OCI-LY7 (cell line): ENCODE data around the gene ORC3. TPM values are rescaled to one million over a fixed set of nuclear protein-coding genes. Genes with fewer than 3 reads are reported as not detected.
A peak's percentile ranks its signal among the peaks of the same experiment; 100 is the strongest.

Source experiments
- BruUV-seq: library from RNA; stranded (reverse); fragments of 400-500 nt; replicated peaks from 2 replicates; lab custom pipeline; 2021; lab: Mats Ljungman, UMichigan
- CTCF ChIA-PET: fragments of 300-600 bp; sonication (Branson Sonifier 250); formaldehyde crosslinking; loops from one replicate; lab custom pipeline; 2022; ENCODE audit warnings: antibody characterized with exemption; ENCODE audit not compliant: unreplicated experiment; lab: Charles Lee
- POLR2A ChIA-PET: fragments of 300-600 bp; sonication (Branson Sonifier 250); formaldehyde crosslinking; loops from one replicate; lab custom pipeline; 2022; ENCODE audit warnings: antibody characterized with exemption; lab: Charles Lee
- DNase-seq: peaks from one replicate; pipeline ENCODE4 v3.0.0-alpha.2; 2015; ENCODE audit warnings: low spot score
- H2AFZ ChIP-seq: fragments of 200-600 bp; sonication (generic), shearing (Covaris generic); 2 replicates; pipeline ENCODE4 v1.6.1; 2014; ENCODE audit warnings: mild to moderate bottlenecking, antibody characterized with exemption, low read length, moderate library complexity
- H3K27ac ChIP-seq: fragments of 200-600 bp; sonication (generic); 2 replicates; pipeline ENCODE4 v1.5.1; 2014; ENCODE audit warnings: mixed run types, low read depth, mild to moderate bottlenecking, moderate library complexity, low read length, inconsistent platforms; ENCODE audit not compliant: poor library complexity, severe bottlenecking
- H3K36me3 ChIP-seq: fragments of 200-600 bp; sonication (generic); 2 replicates; pipeline ENCODE4 v1.6.1; 2014; ENCODE audit warnings: mild to moderate bottlenecking, antibody characterized with exemption, low read length, moderate library complexity, mixed read lengths; ENCODE audit not compliant: insufficient read depth
- H3K4me1 ChIP-seq: fragments of 200-600 bp; sonication (generic); 2 replicates; pipeline ENCODE4 v1.5.1; 2014; ENCODE audit warnings: mild to moderate bottlenecking, low read length; ENCODE audit not compliant: insufficient read depth, poor library complexity, severe bottlenecking
- H3K4me2 ChIP-seq: fragments of 200-600 bp; sonication (generic); 2 replicates; pipeline ENCODE4 v1.6.1; 2014; ENCODE audit warnings: mild to moderate bottlenecking, low read length
- H3K4me3 ChIP-seq: fragments of 200-600 bp; sonication (generic); 2 replicates; pipeline ENCODE4 v1.5.1; 2014; ENCODE audit warnings: mild to moderate bottlenecking, low read depth, low read length; ENCODE audit not compliant: poor library complexity, severe bottlenecking
- H3K79me2 ChIP-seq: fragments of 200-600 bp; sonication (generic); 2 replicates; pipeline ENCODE4 v1.6.1; 2016; ENCODE audit warnings: low read depth, mild to moderate bottlenecking, low read length, moderate library complexity, mixed read lengths; ENCODE audit not compliant: insufficient read depth
- H3K9me2 ChIP-seq: fragments of 200-600 bp; sonication (generic); 2 replicates; pipeline ENCODE4 v1.6.1; 2016; ENCODE audit warnings: mild to moderate bottlenecking, low read length, mixed read lengths; ENCODE audit not compliant: insufficient read depth
- H3K9me3 ChIP-seq: fragments of 200-600 bp; sonication (generic); 2 replicates; pipeline ENCODE4 v1.6.1; 2014; ENCODE audit warnings: mild to moderate bottlenecking, mixed run types, low read length, mixed read lengths
- H4K20me1 ChIP-seq: fragments of 200-600 bp; sonication (generic); 2 replicates; pipeline ENCODE4 v1.6.1; 2014; ENCODE audit warnings: mild to moderate bottlenecking, antibody characterized with exemption, low read length, moderate library complexity, mixed read lengths; ENCODE audit not compliant: insufficient read depth
- CTCF ChIP-seq: fragments of 200-600 bp; sonication (generic); conservative IDR thresholded peaks from 2 replicates; pipeline ENCODE4 v1.5.1; 2014; ENCODE audit warnings: mild to moderate bottlenecking, antibody characterized with exemption, low read length, moderate library complexity, mixed read lengths
- EZH2phosphoT487 ChIP-seq: fragments of 200-600 bp; sonication (generic); IDR thresholded peaks from 2 replicates; pipeline ENCODE4 v1.6.1; 2018; ENCODE audit warnings: low read depth, borderline replicate concordance, mild to moderate bottlenecking, mixed run types, antibody characterized with exemption, low read length, moderate library complexity, mixed read lengths
- intact Hi-C: fragments of 100-400 bp; cut with micrococcal nuclease; formaldehyde crosslinking; loops from one replicate; pipeline ENCODE4 v1.10.0; 2022; ENCODE audit not compliant: unreplicated experiment
- total RNA-seq, 2 experiments: library from RNA; depleted of rRNA in 1 of 2; stranded (reverse); fragments of >200 nt in 1 of 2; shearing (Covaris generic) in 1 of 2; gene quantifications; 2 replicates each; pipeline ENCODE4 v1.2.3, GENCODE V29; 2014 to 2022

Gene ORC3
- total RNA-seq, 2 experiments from 2014 or later: 34.8 to 45.0 TPM

- TF ChIP-seq EZH2phosphoT487 (no peak), CTCF (no peak)
- Histone ChIP-seq H3K9me2 (no peaks in the 10 kb centered on the region), H3K9me3 (peaks cover 16% of the 10 kb centered on the region; the same call in 1 of the 2 replicates), H3K79me2 (peaks cover 86% of the 10 kb centered on the region), H4K20me1 (0 out of 2 replicates have a peak, but pooled peaks cover 12% of the 10 kb centered on the region), H3K4me2 (no peak overlapping the region), H2AFZ (no peak overlapping the region), H3K36me3 (peaks cover 66% of the 10 kb centered on the region), H3K27ac (no peak overlapping the region), H3K4me1 (peaks cover 31% of the 10 kb centered on the region), H3K4me3 (no peak overlapping the region)
- CTCF ChIA-PET: no interaction called here
- no peak for DNase-seq
- no TSS peak for BruUV-seq
- POLR2A ChIA-PET: interaction anchor here (0.7 to 1.3 kb wide), 2 partner anchors 19 to 1758 kb away, joined by 3 to 6 read pairs; no protein-coding TSS in a partner anchor
- intact Hi-C loops: no loop called here
These were observed 3.4 kb upstream of the ORC3 start for GRCh38 chr6:87586371-87587077.

GRCh38 chr6:87588756-87589407 is 1.1 kb upstream of the ORC3 start:
- Histone ChIP-seq H3K4me3 (peak overlapping the region; percentile 95), H3K79me2 (peaks cover 85% of the 10 kb centered on the region), H2AFZ (no peak overlapping the region; the same call in 1 of the 2 replicates), H3K4me1 (peaks cover 34% of the 10 kb centered on the region), H3K27ac (peak overlapping the region; percentile 29), H3K9me3 (peaks cover 16% of the 10 kb centered on the region; the same call in 1 of the 2 replicates), H3K4me2 (peak overlapping the region; percentile 74), H3K36me3 (peaks cover 59% of the 10 kb centered on the region), H3K9me2 (no peaks in the 10 kb centered on the region), H4K20me1 (0 out of 2 replicates have a peak, but pooled peaks cover 12% of the 10 kb centered on the region)
- ChIA-PET POLR2A (interaction anchor here (0.6 to 1.8 kb wide), 16 partner anchors 9 to 1034 kb away, joined by 3 to 7 read pairs (median 4); no protein-coding TSS in a partner anchor), CTCF (interaction anchor here (0.6 to 1.1 kb wide), 2 partner anchors 16 to 118 kb away, joined by 3 read pairs; no protein-coding TSS in a partner anchor)
- intact Hi-C loops: no loop called here
- BruUV-seq: no TSS peak
- DNase-seq: no peak
- TF ChIP-seq EZH2phosphoT487 (no peak), CTCF (no peak)
